ENCODE results near the gene LARP4.
"Not testable (repeated sequence)": the region's sequence is repeated elsewhere in the genome, so short reads cannot be mapped to it uniquely, and the experiment has no call there.

LARP4 gene

GRCh38 chr12:50401500-50402081 is 906 bp downstream of the LARP4 start:
- peak; percentile 2 for DNase-seq

DNA sequence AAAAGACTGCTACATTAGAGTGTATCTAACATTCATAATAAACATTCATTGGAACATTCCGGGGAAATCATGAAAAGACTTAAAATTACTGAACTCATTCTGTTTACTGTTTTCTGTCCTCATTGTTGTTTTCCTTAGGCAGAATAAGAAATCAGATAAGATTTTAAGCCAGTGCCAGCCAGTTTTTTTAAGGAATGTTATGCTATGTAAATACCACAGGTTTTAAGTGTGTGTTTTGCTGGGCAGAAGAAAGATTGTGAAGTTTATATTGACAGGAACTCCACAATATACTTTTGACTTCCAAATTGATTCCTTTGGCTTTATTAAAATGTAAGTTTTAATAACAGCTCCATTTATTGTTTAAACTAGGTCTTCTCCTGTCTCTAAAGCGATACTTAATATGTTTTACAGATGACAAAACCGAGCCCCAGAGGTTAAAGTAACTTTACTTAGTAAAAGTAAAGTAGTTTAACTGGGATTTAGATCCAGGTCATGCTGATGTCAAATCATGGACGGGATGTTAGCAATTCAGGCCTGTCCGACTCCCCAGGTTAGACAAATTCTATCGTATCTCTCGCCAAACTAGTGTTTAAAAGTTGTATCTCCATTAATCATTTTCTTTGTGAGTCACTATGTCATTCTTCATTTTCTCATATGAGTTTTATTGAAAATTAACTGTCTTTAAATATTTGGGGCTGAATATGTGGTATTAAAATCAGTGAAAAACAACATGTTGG is 1.7 kb downstream of the LARP4 start:
- DNase-seq: no peak

DNA sequence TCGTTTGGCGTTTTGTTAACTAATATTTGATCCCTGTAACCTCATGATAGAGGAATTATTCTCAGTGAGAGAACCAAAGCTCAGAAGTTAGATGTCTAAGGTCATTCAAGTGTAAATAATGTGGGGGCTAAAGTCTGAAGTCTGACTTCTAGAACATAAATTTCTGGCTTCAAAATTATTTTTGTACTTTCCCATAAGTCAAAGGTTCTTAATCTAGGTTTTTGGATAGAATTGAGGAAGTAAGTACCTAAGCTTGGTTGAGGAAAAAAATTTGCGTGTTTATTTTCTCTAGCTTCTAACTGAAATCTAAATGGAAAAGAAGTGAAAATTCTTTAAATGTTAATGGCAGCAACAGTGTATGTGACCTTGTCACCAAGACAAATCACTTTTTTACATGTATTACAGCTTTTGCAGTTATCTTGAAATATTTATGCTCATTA is 2.3 kb downstream of the LARP4 start:
- no peak for DNase-seq

- DNase-seq: no peak
Measured at GRCh38 chr12:50404307-50404706, 3.6 kb downstream of the LARP4 start.

DNA sequence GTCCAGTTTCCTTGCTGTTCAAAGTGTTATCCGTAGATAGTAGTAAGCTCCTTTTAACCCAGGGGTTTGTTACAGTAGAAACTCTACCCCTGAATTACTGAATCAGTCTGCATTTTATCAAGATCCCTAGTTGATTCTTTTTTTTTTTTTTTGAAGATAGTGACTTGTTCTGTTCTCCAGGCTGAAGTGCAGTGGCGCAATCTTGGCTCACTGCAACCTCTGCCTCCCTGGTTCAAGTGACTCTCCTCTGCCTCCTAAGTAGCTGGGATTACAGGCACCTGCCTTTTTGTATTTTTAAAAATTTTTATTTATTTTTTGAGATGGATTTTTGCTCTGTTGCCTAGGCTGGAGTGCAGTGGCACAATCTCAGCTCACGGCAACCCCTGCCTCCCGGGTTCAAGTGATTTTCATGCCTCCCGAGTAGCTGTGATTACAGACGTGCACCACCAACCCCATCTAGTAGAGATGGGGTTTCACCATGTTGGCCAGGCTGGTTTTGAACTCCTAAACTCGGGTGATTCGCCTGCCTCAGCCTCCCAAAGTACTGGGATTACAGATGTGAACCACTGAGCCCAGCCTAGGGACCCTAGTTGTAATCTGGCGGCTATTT is 10.5 kb downstream of the LARP4 start:
- no peak for DNase-seq

GRCh38 chr12:50415899-50416479 is 15.3 kb downstream of the LARP4 start:
- DNase-seq: no peak

DNA sequence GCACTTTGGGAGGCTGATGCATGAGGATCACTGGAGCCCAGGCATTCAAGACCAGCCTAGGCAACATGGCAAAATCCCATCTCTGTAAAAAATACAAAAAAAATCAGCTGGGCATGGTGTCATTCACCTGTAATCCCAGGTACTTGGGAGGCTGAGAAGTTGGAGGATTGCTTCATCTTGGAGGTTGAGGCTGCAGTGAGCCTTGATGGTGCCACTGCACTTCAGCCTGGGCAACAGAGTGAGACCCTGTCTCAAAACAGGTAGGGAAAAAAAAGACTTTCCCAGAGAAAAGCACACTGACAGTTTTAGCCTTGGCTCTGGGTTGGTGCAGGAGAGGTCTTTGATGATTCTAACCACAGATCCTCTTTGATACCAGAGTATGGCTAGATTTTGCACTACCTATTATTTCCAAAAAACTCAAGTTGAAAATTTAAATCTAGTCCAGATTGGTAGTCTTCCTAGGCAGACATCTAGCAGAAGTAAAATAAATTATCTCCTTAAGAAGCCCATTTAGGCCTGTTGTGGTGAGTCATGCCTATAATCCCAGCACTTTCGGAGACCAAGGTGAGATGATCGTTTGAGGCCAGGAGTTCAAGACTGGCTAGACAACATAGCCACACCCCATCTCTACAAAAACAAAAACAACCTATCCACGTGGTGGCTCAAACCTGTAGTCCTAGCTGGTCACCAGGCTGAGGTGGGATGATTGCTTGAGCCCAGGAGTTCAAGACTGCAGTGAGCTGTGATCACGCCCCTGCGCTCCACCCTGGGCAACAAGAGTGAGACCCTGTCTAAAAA is 18.6 kb downstream of the LARP4 start:
- DNase-seq: no peak

GRCh38 chr12:50422855-50423254 is 22.2 kb downstream of the LARP4 start:
- DNase-seq: not testable (repeated sequence)

DNA sequence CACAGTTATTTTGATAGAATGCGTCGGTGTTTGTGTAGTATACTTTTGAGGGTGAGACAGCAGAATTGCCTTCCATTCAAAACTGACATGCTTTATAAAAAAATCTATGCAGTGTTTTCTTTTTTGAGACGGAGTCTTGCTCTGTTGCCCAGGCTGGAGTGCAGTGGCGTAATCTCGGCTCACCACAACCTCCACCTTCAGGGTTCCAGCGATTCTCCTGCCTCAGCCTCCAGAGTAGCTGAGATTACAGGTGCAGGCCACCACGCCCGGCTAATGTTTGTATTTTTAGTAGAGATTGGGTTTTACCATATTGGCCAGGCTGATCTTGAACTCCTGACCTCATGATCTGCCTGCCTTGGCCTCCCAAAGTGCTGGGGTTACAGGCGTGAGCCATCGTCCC is 22.7 kb downstream of the LARP4 start:
- not testable (repeated sequence) for DNase-seq

DNA sequence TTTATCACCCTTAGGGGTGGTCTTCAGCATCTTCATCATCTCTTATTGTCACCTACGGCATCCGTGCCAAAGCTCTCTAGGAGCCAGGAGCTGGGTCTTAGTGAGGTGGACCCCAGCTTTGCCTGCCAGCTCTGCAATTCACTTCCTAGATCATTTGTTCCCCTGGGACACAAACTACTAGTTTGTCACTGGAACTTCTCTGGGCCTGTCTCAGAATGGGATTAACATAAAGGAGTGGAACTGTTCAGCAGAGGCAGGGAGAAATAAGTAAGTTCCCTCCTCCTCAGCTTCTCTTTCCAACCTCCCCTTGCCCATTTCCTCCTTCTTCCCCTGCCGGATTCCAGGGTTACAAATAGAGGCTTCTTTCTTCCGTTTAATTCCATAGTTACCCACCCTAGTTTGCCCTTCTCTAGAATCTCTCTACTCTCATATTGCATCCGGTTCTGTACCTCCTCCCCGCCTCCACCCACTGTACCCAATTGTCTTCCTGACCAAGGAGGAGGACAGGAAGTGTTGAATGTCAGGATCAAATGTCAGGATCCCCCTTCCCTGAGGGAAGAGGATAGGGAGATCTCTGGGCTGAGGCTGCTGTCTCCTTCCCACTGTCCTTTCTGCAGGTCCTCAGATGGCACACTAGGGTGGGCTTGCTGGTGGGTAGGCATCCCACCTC is 25.0 kb downstream of the LARP4 start:
- no peak for DNase-seq

DNA sequence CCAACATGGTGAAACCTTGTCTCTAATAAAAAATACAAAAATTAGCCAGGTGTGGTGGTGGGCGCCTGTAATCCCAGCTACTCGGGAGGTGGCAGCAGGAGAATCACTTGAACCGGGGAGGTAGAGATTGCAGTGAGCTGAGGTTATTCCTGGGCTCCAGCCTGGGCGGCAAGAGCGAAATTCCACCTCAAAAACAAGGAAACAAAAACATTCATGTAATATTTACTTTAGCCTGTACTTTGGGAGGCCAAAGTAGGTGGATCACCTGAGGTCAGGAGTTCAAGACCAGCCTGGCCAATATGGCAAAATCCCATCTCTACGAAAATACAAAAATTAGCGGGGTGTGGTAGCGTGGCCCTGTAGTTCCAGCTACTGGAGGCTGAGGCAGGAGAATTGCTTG is 31.0 kb downstream of the LARP4 start:
- DNase-seq: not testable (repeated sequence)

GRCh38 chr12:50440288-50440687 is 39.6 kb downstream of the LARP4 start:
- DNase-seq: no peak

DNA sequence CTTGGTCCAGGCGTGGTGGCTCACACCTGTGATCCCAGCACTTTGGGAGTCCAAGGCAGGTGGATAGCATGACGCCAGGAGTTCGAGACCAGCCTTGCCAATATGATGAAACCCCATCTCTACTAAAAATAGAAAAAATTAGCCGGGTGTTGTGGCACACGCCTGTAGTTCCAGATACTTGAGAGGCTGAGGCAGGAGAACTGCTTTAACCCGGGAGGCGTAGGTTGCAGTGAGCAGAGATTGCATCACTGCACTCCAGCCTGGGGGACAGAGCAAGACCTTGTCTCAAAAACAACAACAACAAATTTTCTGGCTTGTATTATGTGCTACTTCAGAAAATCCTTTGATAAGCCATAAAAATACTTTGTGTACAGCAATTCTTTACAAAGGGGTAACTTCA is 41.1 kb downstream of the LARP4 start:
- no peak for DNase-seq

DNA sequence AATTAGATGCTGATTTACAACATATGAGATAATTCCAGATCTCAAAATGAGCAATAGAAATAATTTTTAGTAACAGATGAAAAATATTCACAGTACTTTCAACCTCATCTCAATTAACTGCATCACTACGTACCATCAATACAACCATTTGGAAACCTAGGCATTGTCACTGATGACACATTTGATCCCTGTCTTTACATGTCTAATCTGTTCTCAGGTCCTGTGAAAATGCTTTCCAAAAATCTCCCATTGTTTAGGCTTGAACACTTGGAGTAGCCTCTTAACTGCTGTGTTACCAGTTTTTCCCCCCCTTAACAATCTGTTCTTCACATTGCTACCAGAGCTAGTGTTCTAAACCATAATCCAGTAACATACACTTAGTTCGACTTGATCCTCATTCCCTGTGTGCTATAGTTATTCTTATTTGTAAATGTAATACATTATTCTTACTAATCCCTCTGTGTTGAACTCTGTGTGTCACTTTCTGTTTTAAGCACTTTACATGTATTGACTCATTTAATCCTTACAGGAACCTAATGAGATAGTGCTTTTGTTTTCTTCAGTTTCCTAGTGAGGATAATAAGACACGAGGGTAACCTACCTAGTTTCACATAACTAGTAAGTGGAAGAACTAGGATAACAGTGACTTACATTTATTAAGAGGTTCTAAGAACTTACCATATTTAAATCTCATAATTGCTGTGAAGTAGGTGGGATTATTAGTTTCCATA is 41.7 kb downstream of the LARP4 start:
- DNase-seq: no peak

DNA sequence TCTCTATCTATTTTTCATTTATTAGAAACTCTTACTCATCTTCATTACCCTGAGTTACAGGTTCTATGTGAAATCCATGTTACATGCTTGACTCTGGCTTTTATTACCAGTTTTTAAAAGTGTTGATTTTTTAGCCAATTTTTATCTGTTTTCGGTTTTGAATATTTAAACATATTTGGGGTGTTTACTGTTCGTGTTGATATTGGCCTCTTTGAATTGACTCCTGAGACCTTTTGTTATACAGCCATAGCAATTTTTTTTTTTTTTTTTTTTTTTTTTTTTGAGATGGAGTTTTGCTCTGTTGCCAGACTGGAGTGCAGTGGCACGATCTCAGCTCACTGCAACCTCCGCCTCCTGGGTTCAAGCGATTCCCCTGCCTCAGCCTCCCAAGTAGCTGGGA is 49.0 kb downstream of the LARP4 start:
- DNase-seq: not testable (repeated sequence)

- DNase-seq: no peak
Measured at GRCh38 chr12:50452795-50453194, 52.1 kb downstream of the LARP4 start.

- DNase-seq: no peak
Measured at GRCh38 chr12:50453872-50454271, 53.2 kb downstream of the LARP4 start.

DNA sequence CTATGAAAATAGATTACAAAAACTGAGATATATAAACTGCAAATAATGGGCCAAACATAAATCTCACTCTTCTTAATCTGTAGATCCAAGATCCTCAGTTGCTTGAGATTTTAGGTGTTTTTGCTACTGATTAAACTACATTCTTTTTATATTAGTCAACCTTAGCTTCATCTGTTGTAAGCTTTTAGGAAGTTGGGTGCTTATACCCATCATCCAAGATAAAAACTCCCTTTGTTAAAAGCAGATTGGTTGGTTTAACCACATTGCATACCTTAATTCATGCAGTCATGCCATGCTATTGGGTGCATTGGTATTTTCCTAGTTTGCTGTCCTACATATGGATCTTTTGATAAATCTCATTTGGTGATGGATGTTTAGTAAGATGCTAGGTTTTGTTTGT is 57.9 kb downstream of the LARP4 start:
- DNase-seq: no peak

- no peak for DNase-seq
Measured at GRCh38 chr12:50467439-50467838, 66.8 kb downstream of the LARP4 start.

GRCh38 chr12:50477241-50477832 is 76.7 kb downstream of the LARP4 start:
- DNase-seq: no peak

DNA sequence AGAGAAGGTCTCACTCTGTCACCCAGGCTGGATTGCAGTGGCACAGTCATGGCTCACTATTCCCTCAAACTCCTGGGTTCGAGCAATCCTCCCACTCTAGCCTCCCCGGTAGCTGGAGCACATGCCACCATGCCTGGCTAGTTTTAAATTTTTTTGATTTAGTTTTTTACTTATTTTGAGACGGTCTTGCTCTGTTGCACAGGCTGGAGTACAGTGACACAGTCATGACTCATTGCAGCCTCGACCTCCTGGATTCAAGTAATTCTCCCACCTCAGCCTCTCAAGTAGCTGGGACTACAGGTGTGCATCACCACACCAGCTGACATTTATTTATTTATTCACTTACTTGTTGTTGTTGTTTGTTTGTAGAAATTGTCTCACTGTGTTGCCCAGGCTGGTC is 81.9 kb downstream of the LARP4 start:
- no peak for DNase-seq
